WERI-Rb-1 (cell line): Measurements from ENCODE around the gene PIKFYVE.

Source experiments
- DNase-seq: peaks from one replicate; pipeline ENCODE4 v3.0.0-alpha.2; 2020
- H3K27ac ChIP-seq: fragments of 250-450 bp; sonication (Bioruptor Pico); 2 replicates; pipeline ENCODE4 v1.5.1; 2020; ENCODE audit warnings: mild to moderate bottlenecking, moderate library complexity
- H3K27me3 ChIP-seq: fragments of 250-450 bp; sonication (Bioruptor Pico); 2 replicates; pipeline ENCODE4 v1.5.1; 2021; ENCODE audit warnings: mild to moderate bottlenecking, low read depth, moderate library complexity; ENCODE audit not compliant: insufficient read depth, severe bottlenecking
- H3K36me3 ChIP-seq: fragments of 250-450 bp; sonication (Bioruptor Pico); 2 replicates; pipeline ENCODE4 v1.5.1; 2020; ENCODE audit warnings: mild to moderate bottlenecking, moderate library complexity
- H3K4me3 ChIP-seq: 2 replicates; pipeline ENCODE4 v1.5.1; 2011; ENCODE audit warnings: low read depth, mild to moderate bottlenecking, control low read depth, low read length
- H3K9me3 ChIP-seq: fragments of 250-450 bp; sonication (Bioruptor Pico); 2 replicates; pipeline ENCODE4 v1.5.1; 2021; ENCODE audit warnings: mild to moderate bottlenecking, moderate library complexity; ENCODE audit not compliant: severe bottlenecking
- CTCF ChIP-seq: IDR thresholded peaks from 2 replicates; pipeline ENCODE4 v1.5.1; 2011; ENCODE audit warnings: low read depth, mild to moderate bottlenecking, control low read depth, inconsistent platforms, low read length

The PIKFYVE gene

GRCh38 chr2:208234786-208235185, 31.3 kb upstream of the PIKFYVE start:
- DNase-seq: no peak
- Histone ChIP-seq H3K4me3 (no peak overlapping the region), H3K27ac (no peak overlapping the region), H3K27me3 (no peaks in the 10 kb centered on the region), H3K9me3 (no peaks in the 10 kb centered on the region), H3K36me3 (peaks cover 6% of the 10 kb centered on the region)
- TF ChIP-seq CTCF: no peak

GRCh38 chr2:208235860-208236259, 30.2 kb upstream of the PIKFYVE start:
- Histone ChIP-seq H3K36me3 (peaks cover 6% of the 10 kb centered on the region), H3K27ac (no peak overlapping the region), H3K4me3 (no peak overlapping the region), H3K9me3 (no peaks in the 10 kb centered on the region), H3K27me3 (no peaks in the 10 kb centered on the region)
- DNase-seq: no peak
- no peak for TF ChIP-seq CTCF

- Histone ChIP-seq H3K36me3 (peaks cover 19% of the 10 kb centered on the region), H3K27ac (no peak overlapping the region), H3K4me3 (no peak overlapping the region), H3K27me3 (no peaks in the 10 kb centered on the region), H3K9me3 (no peaks in the 10 kb centered on the region)
- TF ChIP-seq CTCF: no peak
- DNase-seq: no peak
Observed at GRCh38 chr2:208239770-208240493, 26.1 kb upstream of the PIKFYVE start.

- no peak for TF ChIP-seq CTCF
- H3K9me3 ChIP-seq: no peaks in the 10 kb centered on the region
- no peak for DNase-seq
- H3K27ac ChIP-seq: no peak overlapping the region
- H3K27me3 ChIP-seq: no peaks in the 10 kb centered on the region
- peaks cover 19% of the 10 kb centered on the region for H3K36me3 ChIP-seq
- H3K4me3 ChIP-seq: no peak overlapping the region
Observed at GRCh38 chr2:208240619-208241209, 25.3 kb upstream of the PIKFYVE start.

GRCh38 chr2:208244422-208244821, 21.6 kb upstream of the PIKFYVE start:
- H3K27ac ChIP-seq: no peak overlapping the region
- peaks cover 20% of the 10 kb centered on the region for H3K36me3 ChIP-seq

More at GRCh38 chr2:208244422-208244821, 21.6 kb upstream of the PIKFYVE start:
- DNase-seq: no peak
- H3K9me3 ChIP-seq: no peaks in the 10 kb centered on the region
- no peak overlapping the region for H3K4me3 ChIP-seq
- H3K27me3 ChIP-seq: no peaks in the 10 kb centered on the region
- TF ChIP-seq CTCF: no peak
